ENCODE measurements around the gene ME1.

- TF ChIP-seq CTCF (IDR thresholded peaks at IDR 0.05): no peak
- no peak for TF ChIP-seq POLR2AphosphoS5 (IDR thresholded peaks at IDR 0.05)
- no peak for TF ChIP-seq POLR2A (IDR thresholded peaks at IDR 0.05)
Measured at GRCh38 chr6:83168556-83168955, 262.3 kb downstream of the ME1 start.

Measured in breast epithelium (tissue), 3 donors.